Omental fat pad (tissue), 4 donors: ENCODE measurements around the gene COQ10B. TPM values are rescaled to one million over a fixed set of nuclear protein-coding genes. Genes with fewer than 3 reads are reported as not detected.

Experiments used
- ATAC-seq: fragments of 150-250 bp; one replicate; pipeline ENCODE4 v1.9.1; 2016; ENCODE audit warnings: mild to moderate bottlenecking, moderate library complexity; ENCODE audit not compliant: low FRiP score
- DNase-seq: peaks from one replicate; pipeline ENCODE4 v3.0.0-alpha.2; 2019; ENCODE audit warnings: low spot score
- total RNA-seq, 4 donors: library from RNA; depleted of rRNA; stranded (reverse); fragments of >200 nt; gene quantifications; one replicate each; pipeline ENCODE4 v1.1.0, GENCODE V29; 2016
- TF ChIP-seq, protein P1 (sequence below), 3 donors: fragments of 450-650 bp; IDR thresholded peaks; one replicate each; pipeline ENCODE4 v1.5.1; 2016 to 2017; ENCODE audit warnings: antibody characterized with exemption in 3 of 3, mild to moderate bottlenecking in 3 of 3, moderate library complexity in 2 of 3

Gene COQ10B
- total RNA-seq, 4 donors from 2014 or later = 27.0 to 47.7 (median 37.0) TPM

DNA sequence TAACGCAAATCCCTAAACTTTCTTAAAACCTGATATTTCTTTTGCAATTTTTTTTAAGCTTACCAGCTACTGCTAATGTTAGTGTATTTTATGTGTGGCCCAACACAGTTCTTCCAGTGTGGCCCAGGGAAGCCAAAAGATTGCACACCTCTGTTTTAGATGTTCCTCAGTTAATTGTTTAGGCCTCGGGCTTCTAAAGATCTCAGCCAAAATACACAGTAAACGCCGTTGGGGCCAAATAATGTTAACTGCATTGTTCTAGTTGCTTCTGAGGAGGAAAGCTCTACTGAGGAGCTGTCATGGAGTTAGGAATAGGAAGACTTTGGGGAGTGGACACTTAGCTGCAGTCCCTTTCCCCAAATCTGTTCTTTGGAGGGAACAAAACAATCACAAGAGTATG is 48.8 kb downstream of the COQ10B start:
- ATAC-seq (no peak), DNase-seq (no peak)
- TF ChIP-seq, protein P1, sequence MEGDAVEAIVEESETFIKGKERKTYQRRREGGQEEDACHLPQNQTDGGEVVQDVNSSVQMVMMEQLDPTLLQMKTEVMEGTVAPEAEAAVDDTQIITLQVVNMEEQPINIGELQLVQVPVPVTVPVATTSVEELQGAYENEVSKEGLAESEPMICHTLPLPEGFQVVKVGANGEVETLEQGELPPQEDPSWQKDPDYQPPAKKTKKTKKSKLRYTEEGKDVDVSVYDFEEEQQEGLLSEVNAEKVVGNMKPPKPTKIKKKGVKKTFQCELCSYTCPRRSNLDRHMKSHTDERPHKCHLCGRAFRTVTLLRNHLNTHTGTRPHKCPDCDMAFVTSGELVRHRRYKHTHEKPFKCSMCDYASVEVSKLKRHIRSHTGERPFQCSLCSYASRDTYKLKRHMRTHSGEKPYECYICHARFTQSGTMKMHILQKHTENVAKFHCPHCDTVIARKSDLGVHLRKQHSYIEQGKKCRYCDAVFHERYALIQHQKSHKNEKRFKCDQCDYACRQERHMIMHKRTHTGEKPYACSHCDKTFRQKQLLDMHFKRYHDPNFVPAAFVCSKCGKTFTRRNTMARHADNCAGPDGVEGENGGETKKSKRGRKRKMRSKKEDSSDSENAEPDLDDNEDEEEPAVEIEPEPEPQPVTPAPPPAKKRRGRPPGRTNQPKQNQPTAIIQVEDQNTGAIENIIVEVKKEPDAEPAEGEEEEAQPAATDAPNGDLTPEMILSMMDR (IDR thresholded peaks at IDR 0.05) = no peak

DNA sequence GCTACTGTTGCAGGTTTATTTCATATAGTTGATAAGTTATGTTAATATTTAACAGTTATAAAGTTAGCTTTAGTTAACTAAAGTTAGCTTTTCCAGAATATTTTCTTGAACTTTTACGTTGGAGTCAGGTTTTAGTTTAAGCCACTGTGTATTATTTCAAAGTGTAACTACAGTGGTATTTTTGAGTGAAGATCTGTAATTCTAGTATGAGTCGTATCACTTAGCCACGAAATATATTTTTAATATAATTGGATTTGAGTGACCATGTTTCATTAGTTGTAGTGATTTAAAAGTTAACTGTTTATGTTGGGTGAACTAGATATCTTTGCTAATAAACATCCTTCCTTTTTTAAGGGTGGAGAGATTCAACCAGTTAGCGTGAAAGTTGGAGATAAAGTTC is 49.3 kb downstream of the COQ10B start:
- ATAC-seq (no peak), DNase-seq (no peak)
- TF ChIP-seq, protein P1 (IDR thresholded peaks at IDR 0.05) = no peak

DNA sequence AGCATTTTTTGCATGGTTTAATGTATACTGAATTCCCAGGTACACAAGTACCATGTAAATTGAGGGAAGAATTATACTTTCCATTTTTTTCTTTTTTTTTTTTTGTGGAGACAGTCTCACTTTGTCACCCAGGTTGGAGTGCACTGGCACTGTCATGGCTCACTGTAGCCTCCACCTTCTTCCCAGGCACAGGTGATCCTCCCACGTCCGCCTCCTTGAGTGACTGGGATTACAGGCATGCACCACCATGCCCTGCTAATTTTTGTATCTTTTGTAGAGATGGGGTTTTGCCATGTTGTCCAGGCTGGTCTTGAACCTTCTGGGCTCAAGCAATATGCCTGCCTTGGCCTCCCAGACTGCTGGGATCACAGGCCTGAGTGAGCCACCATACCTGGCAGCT is 50.6 kb downstream of the COQ10B start:
- TF ChIP-seq, protein P1 (IDR thresholded peaks at IDR 0.05) = no peak
- ATAC-seq (no peak), DNase-seq (no peak)

DNA sequence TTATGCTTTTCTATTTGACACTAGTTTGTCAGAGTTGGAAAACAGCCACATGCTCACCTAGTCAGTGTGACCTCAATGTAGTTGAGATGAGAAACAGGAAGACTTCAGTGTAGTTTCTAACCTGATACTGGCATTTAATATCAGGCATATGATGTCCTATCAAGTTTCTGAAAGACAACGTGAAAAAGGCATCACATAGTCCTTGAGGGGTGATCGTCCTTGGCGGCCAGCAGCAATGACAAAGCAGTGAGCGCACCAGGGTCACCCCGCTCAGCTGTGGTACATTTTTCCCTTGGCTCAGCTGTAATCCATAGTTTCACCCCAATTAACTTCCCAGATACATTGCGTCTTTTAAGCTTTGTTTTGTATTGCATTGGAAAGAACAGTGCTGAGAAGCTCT is 51.2 kb downstream of the COQ10B start:
- no peak for DNase-seq
- TF ChIP-seq, protein P1 (IDR thresholded peaks at IDR 0.05) = no peak
- ATAC-seq = no peak

DNA sequence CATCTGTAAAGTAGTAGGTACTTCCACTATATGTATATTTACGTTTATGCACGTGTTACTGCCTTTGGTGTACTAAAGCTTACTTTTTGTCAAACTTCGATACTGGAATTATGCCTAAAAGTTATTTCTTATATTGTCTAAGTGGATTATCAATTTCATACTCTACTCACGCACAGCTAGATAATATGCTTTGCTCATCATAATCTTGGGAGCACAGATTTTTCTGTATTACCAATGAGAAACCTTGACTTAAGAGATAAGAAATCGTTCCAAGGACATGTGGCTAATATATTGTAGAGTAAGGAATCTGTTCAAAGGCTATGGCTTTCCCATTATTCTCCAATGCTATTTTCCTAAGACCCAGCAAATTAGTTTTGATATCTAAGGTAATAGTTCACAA is 53.3 kb downstream of the COQ10B start:
- no peak for ATAC-seq
- no peak for DNase-seq
- TF ChIP-seq, protein P1 (IDR thresholded peaks at IDR 0.05) = no peak

DNA sequence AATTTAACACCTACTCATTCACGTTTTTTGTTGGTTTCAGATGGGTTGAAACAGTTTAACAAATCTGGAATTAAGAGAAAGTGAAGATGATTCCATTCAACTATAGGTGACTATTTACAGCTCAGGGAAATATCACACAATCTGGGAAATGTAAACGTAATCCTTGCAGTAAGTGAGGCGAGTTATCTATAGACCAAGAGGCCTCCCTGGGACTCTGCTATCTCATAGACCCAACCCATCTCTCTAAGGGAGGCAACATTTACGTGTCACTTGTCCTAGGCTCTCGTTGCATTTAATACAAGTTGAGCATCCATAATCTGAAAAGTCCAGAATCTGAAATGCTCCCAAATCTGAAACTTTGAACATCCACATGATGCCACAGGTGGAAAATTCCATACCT is 60.6 kb downstream of the COQ10B start:
- TF ChIP-seq, protein P1 (IDR thresholded peaks at IDR 0.05) = no peak
- ATAC-seq (no peak), DNase-seq (no peak)

DNA sequence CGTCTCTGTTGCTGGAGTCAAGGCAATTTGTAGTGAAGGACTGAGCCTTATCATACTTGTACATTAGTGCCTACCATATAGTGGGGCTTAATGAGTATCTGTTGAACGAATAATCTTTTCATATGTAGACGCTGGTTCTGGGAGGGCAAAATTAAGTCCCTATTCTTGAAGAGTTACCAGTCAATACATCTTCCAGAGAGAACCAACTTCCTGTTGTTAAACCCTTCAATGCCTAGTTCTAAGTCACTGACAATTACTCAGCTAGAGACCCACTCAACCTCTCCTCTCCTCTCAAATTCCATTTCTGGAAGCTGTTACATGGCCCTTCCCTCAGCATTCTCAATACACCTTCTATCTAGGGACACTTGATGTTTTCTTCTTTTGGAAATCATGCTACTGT is 61.4 kb downstream of the COQ10B start:
- ATAC-seq (no peak), DNase-seq (no peak)
- TF ChIP-seq, protein P1 (IDR thresholded peaks at IDR 0.05) = no peak
